SK-N-SH (cell line): ENCODE results near the gene PCP4L1. TPM values are rescaled to one million over a fixed set of nuclear protein-coding genes. Genes with fewer than 3 reads are reported as not detected.

Experiments
- CTCF ChIA-PET: fragments of 300-600, 350-600 bp; formaldehyde crosslinking; extraction: SDS; loops from one replicate; lab custom pipeline; 2021; lab: Yijun Ruan, JAX
- POLR2A ChIA-PET: fragments of 350-600 bp; sonication (Branson Sonifier 250); formaldehyde crosslinking; extraction: SDS; loops from one replicate; lab custom pipeline; 2020; ENCODE audit warnings: antibody characterized with exemption, inconsistent platforms; lab: Yijun Ruan, JAX
- DNase-seq: peaks from one replicate; pipeline ENCODE4 v3.0.0; 2012
- H2AFZ ChIP-seq: fragments of 200-600 bp; sonication (generic); 2 replicates; pipeline ENCODE4 v1.8.1; 2016; ENCODE audit warnings: antibody characterized with exemption, mild to moderate bottlenecking, low read depth
- H3F3A ChIP-seq: fragments of 200-600 bp; sonication (generic); replicated peaks from 2 replicates; pipeline ENCODE3; 2016; ENCODE audit warnings: antibody characterized with exemption, mild to moderate bottlenecking; ENCODE audit not compliant: insufficient read depth
- H3K27ac ChIP-seq, 2 experiments: fragments of 200-500 bp in 1 of 2; fragments of 200-600 bp in 1 of 2; sonication (Bioruptor generic) in 1 of 2; sonication (generic), shearing (Covaris generic) in 1 of 2; 2 replicates each; pipeline versions ENCODE4 v1.5.1 to v1.6.1; 2014 to 2016; ENCODE audit warnings: low read depth in 2 of 2, inconsistent platforms in 1 of 2, low read length in 1 of 2, mild to moderate bottlenecking in 1 of 2, mixed read lengths in 1 of 2
- H3K27me3 ChIP-seq: fragments of 200-600 bp; sonication (generic), shearing (Covaris generic); 2 replicates; pipeline ENCODE4 v1.6.1; 2016; ENCODE audit warnings: mixed run types; ENCODE audit not compliant: insufficient read depth
- H3K36me3 ChIP-seq, 2 experiments: fragments of 200-500 bp in 1 of 2; fragments of 200-600 bp in 1 of 2; sonication (Bioruptor generic) in 1 of 2; sonication (generic) in 1 of 2; replicated peaks in 1 of 2; 2 replicates each; pipeline versions ENCODE3 to v1.5.1; 2014 to 2016; ENCODE audit warnings: low read length in 1 of 2, mild to moderate bottlenecking in 1 of 2; ENCODE audit not compliant: insufficient read depth in 2 of 2, control insufficient read depth in 1 of 2
- H3K4me1 ChIP-seq, 2 experiments: fragments of 200-500 bp in 1 of 2; fragments of 200-600 bp in 1 of 2; sonication (Bioruptor generic) in 1 of 2; sonication (generic), shearing (Covaris generic) in 1 of 2; 2 replicates each; pipeline versions ENCODE4 v1.5.1 to v1.6.1; 2014 to 2016; ENCODE audit warnings: low read depth in 1 of 2, low read length in 1 of 2, mixed run types in 1 of 2; ENCODE audit not compliant: insufficient read depth in 2 of 2, control insufficient read depth in 1 of 2
- H3K4me2 ChIP-seq: fragments of 200-600 bp; sonication (generic), shearing (Covaris generic); 2 replicates; pipeline ENCODE4 v1.6.1; 2017; ENCODE audit warnings: mixed run types
- H3K4me3 ChIP-seq, 2 experiments: fragments of 200-500 bp in 1 of 2; fragments of 200-600 bp in 1 of 2; sonication (Bioruptor generic) in 1 of 2; sonication (generic), shearing (Covaris generic) in 1 of 2; 2 replicates each; pipeline versions ENCODE4 v1.5.1 to v1.8.1; 2014 to 2016; ENCODE audit warnings: low read depth in 2 of 2, inconsistent platforms in 1 of 2, low read length in 1 of 2, mild to moderate bottlenecking in 1 of 2, mixed read lengths in 1 of 2, moderate library complexity in 1 of 2
- H3K79me2 ChIP-seq: fragments of 200-600 bp; sonication (generic); 2 replicates; pipeline ENCODE4 v1.8.1; 2017; ENCODE audit warnings: mild to moderate bottlenecking; ENCODE audit not compliant: insufficient read depth
- H3K9ac ChIP-seq: fragments of 200-600 bp; sonication (generic); 2 replicates; pipeline ENCODE4 v1.6.1; 2017; ENCODE audit warnings: mixed run types
- H3K9me2 ChIP-seq: fragments of 200-600 bp; sonication (generic); 2 replicates; pipeline ENCODE4 v1.6.1; 2017; ENCODE audit warnings: mixed run types
- H3K9me3 ChIP-seq: fragments of 200-600 bp; sonication (generic); 2 replicates; pipeline ENCODE4 v1.6.1; 2017; ENCODE audit warnings: mixed run types, mild to moderate bottlenecking, moderate library complexity
- H4K20me1 ChIP-seq: fragments of 200-600 bp; sonication (generic); 2 replicates; pipeline ENCODE4 v1.6.1; 2017; ENCODE audit warnings: mild to moderate bottlenecking, mixed run types; ENCODE audit not compliant: insufficient read depth
- CHD2 ChIP-seq: fragments of 150-350 bp; IDR thresholded peaks from 2 replicates; pipeline ENCODE4 v1.6.1; 2018; ENCODE audit warnings: low read length; ENCODE audit not compliant: partially characterized antibody
- EP300 ChIP-seq, 2 experiments: IDR thresholded peaks; 2 replicates each; pipeline versions ENCODE4 v1.4.0 to v1.6.1; 2012; ENCODE audit warnings: borderline replicate concordance in 1 of 2, low read depth in 1 of 2, low read length in 1 of 2
- EZH2phosphoT487 ChIP-seq: fragments of 200-600 bp; sonication (generic); IDR thresholded peaks from 2 replicates; pipeline ENCODE4 v1.6.1; 2017; ENCODE audit warnings: low read depth, mixed run types, mild to moderate bottlenecking, antibody characterized with exemption, moderate library complexity, borderline replicate concordance
- FOXJ3 ChIP-seq: sonication (generic); formaldehyde crosslinking; IDR thresholded peaks from 2 replicates; pipeline ENCODE4 v1.5.1; 2020; ENCODE audit warnings: mild to moderate bottlenecking, missing genetic modification reagents
- FOXM1 ChIP-seq: IDR thresholded peaks from 2 replicates; pipeline ENCODE4 v1.4.0; 2012; ENCODE audit warnings: low read depth, mild to moderate bottlenecking
- GATA2 ChIP-seq: sonication (generic); formaldehyde crosslinking; IDR thresholded peaks from 2 replicates; pipeline ENCODE4 v1.5.0; 2020; ENCODE audit warnings: mild to moderate bottlenecking, missing genetic modification reagents
- MXI1 ChIP-seq: IDR thresholded peaks from 2 replicates; pipeline ENCODE4 v1.6.1; 2012; ENCODE audit warnings: mild to moderate bottlenecking, low read depth, low read length, improper control_type of control experiment
- NFIC ChIP-seq: IDR thresholded peaks from 2 replicates; pipeline ENCODE4 v1.4.0; 2012; ENCODE audit warnings: borderline replicate concordance
- POLR2AphosphoS5 ChIP-seq: IDR thresholded peaks from 2 replicates; pipeline ENCODE4 v1.6.1; 2012; ENCODE audit warnings: low read depth, low read length
- RAD21 ChIP-seq: IDR thresholded peaks from 2 replicates; pipeline ENCODE4 v1.6.1; 2012; ENCODE audit warnings: mild to moderate bottlenecking, low read length
- RCOR1 ChIP-seq: fragments of 150-350 bp; IDR thresholded peaks from 2 replicates; pipeline ENCODE4 v1.6.1; 2017; ENCODE audit warnings: antibody characterized with exemption, low read length
- RFX5 ChIP-seq: IDR thresholded peaks from 2 replicates; pipeline ENCODE4 v1.6.1; 2012; ENCODE audit warnings: mild to moderate bottlenecking, improper control_type of control experiment, low read length
- RXRA ChIP-seq: IDR thresholded peaks from 2 replicates; pipeline ENCODE4 v1.4.0; 2012; ENCODE audit warnings: low read depth, mild to moderate bottlenecking, borderline replicate concordance
- SIN3A ChIP-seq: IDR thresholded peaks from 2 replicates; pipeline ENCODE4 v1.6.1; 2012; ENCODE audit warnings: low read depth, mild to moderate bottlenecking, low read length, moderate library complexity, borderline replicate concordance
- WGBS: methylation state at CpG from one replicate; pipeline ENCODE4 v1.1.6; 2017; ENCODE audit warnings: low lambda C conversion rate; 5-methylcytosine and 5-hydroxymethylcytosine counted together
- polyA plus RNA-seq, 3 experiments: library from polyadenylated mRNA; depleted of rRNA; stranded (reverse); fragments of >200 nt; gene quantifications; 2 replicates each; pipeline ENCODE4 v1.2.3, GENCODE V29; 2012
- TF ChIP-seq, protein P1 (sequence below): fragments of 150-350 bp; IDR thresholded peaks from 2 replicates; pipeline ENCODE4 v1.6.1; 2017; ENCODE audit warnings: antibody characterized with exemption, low read length, low read depth, borderline replicate concordance
- TF ChIP-seq, protein P2 (sequence below): IDR thresholded peaks from 2 replicates; pipeline ENCODE4 v1.6.1; 2012; ENCODE audit warnings: mild to moderate bottlenecking, low read depth, low read length, moderate library complexity
- TF ChIP-seq, protein P3 (sequence below): IDR thresholded peaks from 2 replicates; pipeline ENCODE4 v1.4.0; 2012; ENCODE audit warnings: low read depth, borderline replicate concordance
- TF ChIP-seq, protein P4 (sequence below): fragments of 150-350 bp; IDR thresholded peaks from 2 replicates; pipeline ENCODE4 v1.6.1; 2016; ENCODE audit warnings: mild to moderate bottlenecking, low read depth, low read length
- TF ChIP-seq, protein P5 (sequence below): IDR thresholded peaks from 2 replicates; pipeline ENCODE4; 2012

Gene PCP4L1
- polyA plus RNA-seq, 1 of the 3 experiments (the other 2 are of a cell fraction): not detected

DNA sequence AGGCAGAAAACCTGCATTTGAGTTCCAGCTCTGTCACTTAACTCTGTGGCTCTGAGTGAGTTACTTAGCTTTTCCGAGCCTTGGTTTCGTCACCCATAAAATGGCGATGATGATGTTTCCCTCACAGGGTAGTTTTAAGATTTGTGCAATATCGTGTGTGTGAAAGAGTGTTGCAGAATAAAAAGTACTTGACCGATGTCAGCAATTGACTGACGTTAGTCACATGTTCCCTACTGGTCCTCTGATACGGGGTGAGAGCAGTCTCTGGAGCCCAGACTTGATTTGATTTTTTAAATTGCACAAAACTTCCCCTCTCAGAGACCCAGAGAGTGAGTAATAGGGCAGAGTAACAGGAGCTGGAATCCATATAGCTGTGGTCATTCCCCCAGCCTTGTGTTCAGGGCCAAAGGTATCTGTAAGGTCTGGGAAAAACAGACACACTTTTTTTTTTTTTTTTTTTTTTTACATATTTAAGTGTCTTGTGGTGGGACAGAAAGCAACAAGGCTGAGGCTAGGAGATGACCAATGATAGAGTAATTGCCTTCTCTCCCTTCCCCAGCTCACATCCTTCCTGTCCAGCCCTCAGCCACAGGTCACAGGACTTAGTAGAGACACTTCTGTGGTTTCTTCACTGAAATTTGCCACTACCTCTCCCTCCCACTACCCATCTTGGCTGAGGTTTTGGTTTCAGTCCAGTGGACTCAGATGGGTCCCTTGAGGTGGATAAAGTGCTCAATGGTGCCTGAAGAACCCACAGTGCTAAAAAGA lies 41.4 kb upstream of the PCP4L1 start (continued):
- TF ChIP-seq FOXJ3 (CRISPR knock-in tag) (no peak), MXI1 (no peak)
- TF ChIP-seq, all 33 proteins: peak for 0

- TF ChIP-seq RXRA: no peak
- no peak for TF ChIP-seq RCOR1
- TF ChIP-seq EZH2phosphoT487: no peak
- TF ChIP-seq, protein P1, sequence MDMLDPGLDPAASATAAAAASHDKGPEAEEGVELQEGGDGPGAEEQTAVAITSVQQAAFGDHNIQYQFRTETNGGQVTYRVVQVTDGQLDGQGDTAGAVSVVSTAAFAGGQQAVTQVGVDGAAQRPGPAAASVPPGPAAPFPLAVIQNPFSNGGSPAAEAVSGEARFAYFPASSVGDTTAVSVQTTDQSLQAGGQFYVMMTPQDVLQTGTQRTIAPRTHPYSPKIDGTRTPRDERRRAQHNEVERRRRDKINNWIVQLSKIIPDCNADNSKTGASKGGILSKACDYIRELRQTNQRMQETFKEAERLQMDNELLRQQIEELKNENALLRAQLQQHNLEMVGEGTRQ: no peak
- TF ChIP-seq, protein P2, sequence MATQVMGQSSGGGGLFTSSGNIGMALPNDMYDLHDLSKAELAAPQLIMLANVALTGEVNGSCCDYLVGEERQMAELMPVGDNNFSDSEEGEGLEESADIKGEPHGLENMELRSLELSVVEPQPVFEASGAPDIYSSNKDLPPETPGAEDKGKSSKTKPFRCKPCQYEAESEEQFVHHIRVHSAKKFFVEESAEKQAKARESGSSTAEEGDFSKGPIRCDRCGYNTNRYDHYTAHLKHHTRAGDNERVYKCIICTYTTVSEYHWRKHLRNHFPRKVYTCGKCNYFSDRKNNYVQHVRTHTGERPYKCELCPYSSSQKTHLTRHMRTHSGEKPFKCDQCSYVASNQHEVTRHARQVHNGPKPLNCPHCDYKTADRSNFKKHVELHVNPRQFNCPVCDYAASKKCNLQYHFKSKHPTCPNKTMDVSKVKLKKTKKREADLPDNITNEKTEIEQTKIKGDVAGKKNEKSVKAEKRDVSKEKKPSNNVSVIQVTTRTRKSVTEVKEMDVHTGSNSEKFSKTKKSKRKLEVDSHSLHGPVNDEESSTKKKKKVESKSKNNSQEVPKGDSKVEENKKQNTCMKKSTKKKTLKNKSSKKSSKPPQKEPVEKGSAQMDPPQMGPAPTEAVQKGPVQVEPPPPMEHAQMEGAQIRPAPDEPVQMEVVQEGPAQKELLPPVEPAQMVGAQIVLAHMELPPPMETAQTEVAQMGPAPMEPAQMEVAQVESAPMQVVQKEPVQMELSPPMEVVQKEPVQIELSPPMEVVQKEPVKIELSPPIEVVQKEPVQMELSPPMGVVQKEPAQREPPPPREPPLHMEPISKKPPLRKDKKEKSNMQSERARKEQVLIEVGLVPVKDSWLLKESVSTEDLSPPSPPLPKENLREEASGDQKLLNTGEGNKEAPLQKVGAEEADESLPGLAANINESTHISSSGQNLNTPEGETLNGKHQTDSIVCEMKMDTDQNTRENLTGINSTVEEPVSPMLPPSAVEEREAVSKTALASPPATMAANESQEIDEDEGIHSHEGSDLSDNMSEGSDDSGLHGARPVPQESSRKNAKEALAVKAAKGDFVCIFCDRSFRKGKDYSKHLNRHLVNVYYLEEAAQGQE: no peak
- no peak for TF ChIP-seq FOXJ3 (CRISPR knock-in tag)
- TF ChIP-seq EP300 (IDR thresholded peaks at IDR 0.05; ENCODE audit: borderline replicate concordance in 1 of 2, low read depth in 1 of 2, low read length in 1 of 2): no peak
- no peak for TF ChIP-seq SIN3A
- TF ChIP-seq RFX5: no peak
- TF ChIP-seq, protein P3, sequence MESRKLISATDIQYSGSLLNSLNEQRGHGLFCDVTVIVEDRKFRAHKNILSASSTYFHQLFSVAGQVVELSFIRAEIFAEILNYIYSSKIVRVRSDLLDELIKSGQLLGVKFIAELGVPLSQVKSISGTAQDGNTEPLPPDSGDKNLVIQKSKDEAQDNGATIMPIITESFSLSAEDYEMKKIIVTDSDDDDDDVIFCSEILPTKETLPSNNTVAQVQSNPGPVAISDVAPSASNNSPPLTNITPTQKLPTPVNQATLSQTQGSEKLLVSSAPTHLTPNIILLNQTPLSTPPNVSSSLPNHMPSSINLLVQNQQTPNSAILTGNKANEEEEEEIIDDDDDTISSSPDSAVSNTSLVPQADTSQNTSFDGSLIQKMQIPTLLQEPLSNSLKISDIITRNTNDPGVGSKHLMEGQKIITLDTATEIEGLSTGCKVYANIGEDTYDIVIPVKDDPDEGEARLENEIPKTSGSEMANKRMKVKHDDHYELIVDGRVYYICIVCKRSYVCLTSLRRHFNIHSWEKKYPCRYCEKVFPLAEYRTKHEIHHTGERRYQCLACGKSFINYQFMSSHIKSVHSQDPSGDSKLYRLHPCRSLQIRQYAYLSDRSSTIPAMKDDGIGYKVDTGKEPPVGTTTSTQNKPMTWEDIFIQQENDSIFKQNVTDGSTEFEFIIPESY: no peak
- TF ChIP-seq MXI1: no peak
- TF ChIP-seq POLR2AphosphoS5: no peak
- TF ChIP-seq RAD21: no peak
- TF ChIP-seq, protein P4, sequence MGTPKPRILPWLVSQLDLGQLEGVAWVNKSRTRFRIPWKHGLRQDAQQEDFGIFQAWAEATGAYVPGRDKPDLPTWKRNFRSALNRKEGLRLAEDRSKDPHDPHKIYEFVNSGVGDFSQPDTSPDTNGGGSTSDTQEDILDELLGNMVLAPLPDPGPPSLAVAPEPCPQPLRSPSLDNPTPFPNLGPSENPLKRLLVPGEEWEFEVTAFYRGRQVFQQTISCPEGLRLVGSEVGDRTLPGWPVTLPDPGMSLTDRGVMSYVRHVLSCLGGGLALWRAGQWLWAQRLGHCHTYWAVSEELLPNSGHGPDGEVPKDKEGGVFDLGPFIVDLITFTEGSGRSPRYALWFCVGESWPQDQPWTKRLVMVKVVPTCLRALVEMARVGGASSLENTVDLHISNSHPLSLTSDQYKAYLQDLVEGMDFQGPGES: no peak
- TF ChIP-seq FOXM1: no peak
- TF ChIP-seq NFIC: no peak
- TF ChIP-seq, protein P5, sequence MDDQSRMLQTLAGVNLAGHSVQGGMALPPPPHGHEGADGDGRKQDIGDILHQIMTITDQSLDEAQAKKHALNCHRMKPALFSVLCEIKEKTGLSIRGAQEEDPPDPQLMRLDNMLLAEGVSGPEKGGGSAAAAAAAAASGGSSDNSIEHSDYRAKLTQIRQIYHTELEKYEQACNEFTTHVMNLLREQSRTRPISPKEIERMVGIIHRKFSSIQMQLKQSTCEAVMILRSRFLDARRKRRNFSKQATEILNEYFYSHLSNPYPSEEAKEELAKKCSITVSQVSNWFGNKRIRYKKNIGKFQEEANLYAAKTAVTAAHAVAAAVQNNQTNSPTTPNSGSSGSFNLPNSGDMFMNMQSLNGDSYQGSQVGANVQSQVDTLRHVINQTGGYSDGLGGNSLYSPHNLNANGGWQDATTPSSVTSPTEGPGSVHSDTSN: no peak
- TF ChIP-seq CHD2: no peak
- TF ChIP-seq GATA2 (CRISPR knock-in tag): no peak
- WGBS: 81% methylated on average over 6 of the region's 6 CpGs
- ChIA-PET CTCF (interaction anchor here (1.2 to 6.0 kb wide), 4 partner anchors 8 to 164 kb away, joined by 3 to 40 read pairs (median 18); partner anchors contain the start of genes NDUFS2 and TOMM40L), POLR2A (no interaction called here)
- peaks cover 16 to 19% of the 10 kb centered on the region in 2 experiments for H3K36me3 ChIP-seq
- H3K27ac ChIP-seq: no peak overlapping the region; a peak in 1 of 4 replicates
- H3K9me3 ChIP-seq: no peaks in the 10 kb centered on the region
- H3K9me2 ChIP-seq: no peaks in the 10 kb centered on the region
- H4K20me1 ChIP-seq: no peaks in the 10 kb centered on the region
- H3K4me2 ChIP-seq: no peak overlapping the region
- no peaks in the 10 kb centered on the region for H3K27me3 ChIP-seq
- H3K4me3 ChIP-seq: no peak overlapping the region
- no peak overlapping the region for H3K9ac ChIP-seq
- no peak overlapping the region for H2AFZ ChIP-seq
- no peaks in the 10 kb centered on the region for H3K79me2 ChIP-seq
- DNase-seq: no peak
- no peaks in the 10 kb centered on the region for H3F3A ChIP-seq
- H3K4me1 ChIP-seq: no peaks in the 10 kb centered on the region; a peak in 1 of 4 replicates
These were observed 40.7 kb upstream of the PCP4L1 start for GRCh38 chr1:161217831-161218230.
